GM06990 (cell line): Measurements from ENCODE around the gene KCNS1.

Experiments
- DNase-seq: peaks from one replicate; pipeline ENCODE4 v3.0.0-alpha.2; 2011; ENCODE audit not compliant: insufficient read length; ENCODE audit errors: extremely low read depth
- H3K27me3 ChIP-seq: replicated peaks from 2 replicates; pipeline ENCODE4 v1.6.0; 2011; ENCODE audit warnings: low read length; ENCODE audit not compliant: control insufficient read depth, insufficient read depth
- H3K36me3 ChIP-seq: 2 replicates; pipeline ENCODE4 v1.5.1; 2011; ENCODE audit warnings: low read length; ENCODE audit not compliant: control insufficient read depth, insufficient read depth
- H3K4me3 ChIP-seq: replicated peaks from 2 replicates; pipeline ENCODE4 v1.5.1; 2011; ENCODE audit warnings: low read depth, mild to moderate bottlenecking, control low read depth, low read length
- TF ChIP-seq, protein P1 (sequence below): IDR thresholded peaks from 2 replicates; pipeline ENCODE4 v1.5.1; 2011; ENCODE audit warnings: low read length, control low read depth, mild to moderate bottlenecking, inconsistent platforms; ENCODE audit not compliant: insufficient read depth, poor library complexity, severe bottlenecking

KCNS1 gene

DNA sequence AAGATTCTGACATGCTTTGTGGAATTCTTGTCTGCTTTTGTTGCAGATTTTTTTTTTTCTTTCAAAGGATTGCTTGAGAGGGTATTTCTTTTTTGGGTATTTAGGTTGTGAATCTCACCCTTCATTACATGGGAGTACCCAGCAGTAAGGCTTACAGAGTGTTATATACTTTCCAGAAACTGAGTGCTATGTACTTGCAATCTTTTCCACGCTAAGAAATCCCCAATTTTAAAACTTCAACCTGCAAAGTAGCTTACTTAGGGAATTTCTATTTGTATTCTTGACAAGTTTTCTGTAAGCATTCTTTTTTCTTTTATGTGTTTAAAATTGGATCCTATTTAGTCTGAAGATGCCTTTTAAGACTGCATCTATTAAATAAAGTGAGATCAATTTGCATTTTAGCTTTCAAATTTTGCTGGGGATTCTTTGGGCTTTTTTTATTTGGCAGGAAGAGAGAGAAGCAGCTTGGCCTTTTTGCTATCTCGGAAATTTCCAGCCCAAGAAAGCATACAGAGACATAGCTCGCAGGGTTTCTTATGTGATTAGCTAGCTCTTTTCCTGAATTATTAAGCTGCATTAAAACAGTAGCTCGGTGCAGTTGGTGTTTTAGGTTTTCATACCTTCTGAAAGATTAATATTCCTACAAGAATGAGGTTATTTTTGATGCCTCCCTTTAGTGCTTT lies 42.6 kb downstream of the KCNS1 start:
- TF ChIP-seq, protein P1, sequence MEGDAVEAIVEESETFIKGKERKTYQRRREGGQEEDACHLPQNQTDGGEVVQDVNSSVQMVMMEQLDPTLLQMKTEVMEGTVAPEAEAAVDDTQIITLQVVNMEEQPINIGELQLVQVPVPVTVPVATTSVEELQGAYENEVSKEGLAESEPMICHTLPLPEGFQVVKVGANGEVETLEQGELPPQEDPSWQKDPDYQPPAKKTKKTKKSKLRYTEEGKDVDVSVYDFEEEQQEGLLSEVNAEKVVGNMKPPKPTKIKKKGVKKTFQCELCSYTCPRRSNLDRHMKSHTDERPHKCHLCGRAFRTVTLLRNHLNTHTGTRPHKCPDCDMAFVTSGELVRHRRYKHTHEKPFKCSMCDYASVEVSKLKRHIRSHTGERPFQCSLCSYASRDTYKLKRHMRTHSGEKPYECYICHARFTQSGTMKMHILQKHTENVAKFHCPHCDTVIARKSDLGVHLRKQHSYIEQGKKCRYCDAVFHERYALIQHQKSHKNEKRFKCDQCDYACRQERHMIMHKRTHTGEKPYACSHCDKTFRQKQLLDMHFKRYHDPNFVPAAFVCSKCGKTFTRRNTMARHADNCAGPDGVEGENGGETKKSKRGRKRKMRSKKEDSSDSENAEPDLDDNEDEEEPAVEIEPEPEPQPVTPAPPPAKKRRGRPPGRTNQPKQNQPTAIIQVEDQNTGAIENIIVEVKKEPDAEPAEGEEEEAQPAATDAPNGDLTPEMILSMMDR = no peak
- no peak overlapping the region for H3K4me3 ChIP-seq
- no peak for DNase-seq

DNA sequence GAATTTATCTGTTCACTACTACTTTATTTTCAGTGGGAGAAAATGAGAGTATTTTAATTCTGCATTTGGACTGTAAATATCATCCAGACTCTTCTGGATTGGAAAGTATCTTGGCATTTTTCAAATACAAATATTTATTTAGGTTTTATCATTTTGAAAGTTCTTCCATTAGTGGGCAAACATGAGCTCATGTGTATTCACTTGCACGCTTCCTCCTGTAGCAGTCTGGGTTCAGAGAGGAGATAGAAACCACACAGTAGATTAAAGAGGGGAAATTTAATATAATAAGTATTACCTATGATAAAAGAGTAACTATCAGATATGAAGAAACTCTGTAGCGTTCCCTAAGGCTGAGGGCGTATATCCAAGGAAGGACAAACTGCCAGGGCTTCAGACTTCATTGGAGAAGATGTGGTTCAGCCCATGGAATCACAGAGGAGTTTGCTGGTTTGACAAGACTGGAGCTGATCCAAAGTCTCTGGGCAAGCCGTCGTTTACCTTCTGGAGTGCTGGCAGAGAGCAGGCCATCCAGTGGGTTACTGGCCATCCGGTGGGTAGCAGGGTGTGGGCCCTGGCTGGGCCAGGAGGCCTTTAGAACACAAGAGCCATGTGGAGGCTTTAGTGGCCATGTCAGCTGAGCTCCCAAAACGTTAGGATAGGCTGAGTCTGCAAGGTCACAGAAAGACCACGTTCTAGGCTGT lies 44.3 kb downstream of the KCNS1 start:
- DNase-seq = no peak
- Histone ChIP-seq H3K27me3 (no peaks in the 10 kb centered on the region), H3K4me3 (no peak overlapping the region), H3K36me3 (peaks cover 3% of the 10 kb centered on the region)
- TF ChIP-seq, protein P1 = no peak

More for the DNA sequence above, 42.6 kb downstream of the KCNS1 start:
- Histone ChIP-seq H3K27me3 (no peaks in the 10 kb centered on the region), H3K36me3 (peaks cover 6% of the 10 kb centered on the region)

DNA sequence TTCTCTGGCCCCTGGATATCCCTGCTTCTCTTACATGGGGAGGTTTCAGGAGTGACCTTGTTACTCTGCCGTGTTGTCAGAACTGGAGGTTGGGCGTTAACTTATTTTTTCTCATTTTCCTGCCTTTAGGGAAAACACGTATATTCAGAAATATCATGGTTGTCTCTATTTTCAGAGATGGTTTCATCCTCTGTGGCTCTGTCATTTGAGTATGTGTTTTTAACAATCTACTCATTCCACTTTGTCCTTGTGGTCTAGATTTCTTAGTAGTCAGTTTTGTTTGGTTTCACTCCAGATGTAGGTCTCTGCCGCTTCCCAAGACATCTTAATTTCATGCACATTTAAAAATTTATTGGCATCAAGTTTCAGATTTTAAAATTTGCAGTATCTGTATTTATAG lies 45.9 kb downstream of the KCNS1 start:
- TF ChIP-seq, protein P1 = no peak
- Histone ChIP-seq H3K27me3 (no peaks in the 10 kb centered on the region), H3K4me3 (no peak overlapping the region), H3K36me3 (peaks cover 3% of the 10 kb centered on the region)
- DNase-seq = no peak

DNA sequence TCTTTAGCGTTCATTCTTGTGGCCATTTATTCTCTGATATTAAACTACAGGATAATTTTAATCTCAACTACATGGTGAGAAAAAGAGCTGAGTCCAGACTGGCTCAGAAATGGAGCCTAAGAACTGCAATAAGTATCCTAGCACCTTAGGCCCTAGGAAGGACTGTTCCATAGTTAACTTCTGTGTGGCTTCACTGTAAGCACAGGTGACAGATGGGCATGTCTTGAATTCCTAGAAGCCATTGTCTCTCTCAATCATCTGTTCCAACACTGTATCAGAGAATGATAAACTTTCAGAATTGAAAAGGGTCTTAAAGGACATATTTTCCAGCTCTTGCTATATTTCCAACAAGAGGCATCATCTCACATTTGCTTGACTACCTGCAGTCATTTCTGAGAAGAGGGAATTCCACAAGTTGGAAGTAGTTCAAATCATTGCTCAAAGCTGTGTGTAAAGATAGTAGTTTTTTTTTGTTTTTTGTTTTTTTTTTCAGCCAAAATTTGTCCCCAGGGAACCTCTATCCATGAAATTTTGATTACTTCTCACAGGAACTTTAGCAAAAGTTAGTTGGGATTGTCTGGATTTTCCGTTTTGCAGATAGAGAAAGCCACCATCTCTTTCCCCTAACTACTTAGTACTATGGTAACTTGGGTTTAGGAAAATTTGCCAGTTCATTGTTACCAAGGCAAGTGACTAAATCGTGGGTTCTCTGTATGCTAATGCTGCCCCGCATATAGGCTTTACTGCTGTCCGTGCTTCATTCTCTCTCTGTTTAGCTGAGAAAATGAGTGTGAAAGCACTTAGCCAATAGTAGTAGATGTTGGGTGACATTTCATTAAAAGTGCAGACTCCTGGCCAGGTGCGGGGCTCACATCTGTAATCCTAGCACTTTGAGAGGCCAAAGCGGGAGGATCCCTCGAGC lies 47.2 kb downstream of the KCNS1 start:
- Histone ChIP-seq H3K27me3 (no peaks in the 10 kb centered on the region), H3K4me3 (no peak overlapping the region), H3K36me3 (peaks cover 3% of the 10 kb centered on the region)
- TF ChIP-seq, protein P1 = no peak
- no peak for DNase-seq

DNA sequence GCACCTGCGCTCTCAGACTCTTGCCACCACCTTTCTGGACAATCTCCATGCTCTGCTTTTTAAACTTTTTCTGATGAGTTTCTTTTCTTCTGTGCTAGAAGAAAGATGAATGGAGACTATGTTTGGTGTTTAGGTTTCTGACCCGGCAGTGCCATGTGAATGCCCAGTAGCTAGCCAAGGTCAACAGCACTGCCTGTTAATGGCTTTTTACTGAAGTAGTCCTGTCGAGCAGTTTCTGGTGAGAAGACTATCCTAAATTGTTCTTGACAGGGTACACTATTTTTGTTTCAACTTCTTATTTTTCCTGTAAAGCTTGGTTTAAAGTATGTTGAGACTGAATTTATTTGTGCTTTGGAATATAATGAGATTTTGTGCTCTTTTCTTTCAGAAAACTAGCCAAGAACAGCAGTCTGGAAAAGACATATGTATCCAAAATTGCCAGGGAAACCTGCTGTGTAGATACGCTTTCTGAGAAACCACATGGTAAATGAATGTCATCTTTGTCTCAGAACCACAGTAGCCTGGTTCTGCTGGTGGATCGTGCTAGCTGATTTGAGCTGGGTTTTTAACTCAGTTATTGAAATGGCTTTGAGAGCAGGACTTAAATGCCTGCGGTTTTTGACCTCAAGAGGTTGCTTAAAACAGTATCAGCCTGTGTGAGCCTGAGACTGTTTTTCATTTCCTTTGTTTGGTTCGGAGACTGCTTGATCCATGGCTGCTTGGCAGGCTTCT lies 48.1 kb downstream of the KCNS1 start:
- Histone ChIP-seq H3K36me3 (peaks cover 3% of the 10 kb centered on the region), H3K27me3 (no peaks in the 10 kb centered on the region), H3K4me3 (no peak overlapping the region)
- DNase-seq = no peak
- TF ChIP-seq, protein P1 = no peak
